Activated CD4-positive, alpha-beta T cell treated with anti-CD3 and anti-CD28 coated beads for 48 hours (primary cell): Measurements from ENCODE around the gene AKIRIN2.

Experiments used
- DNase-seq: peaks from one replicate; pipeline ENCODE4 v3.0.0-alpha.2; 2020

The AKIRIN2 gene

DNA sequence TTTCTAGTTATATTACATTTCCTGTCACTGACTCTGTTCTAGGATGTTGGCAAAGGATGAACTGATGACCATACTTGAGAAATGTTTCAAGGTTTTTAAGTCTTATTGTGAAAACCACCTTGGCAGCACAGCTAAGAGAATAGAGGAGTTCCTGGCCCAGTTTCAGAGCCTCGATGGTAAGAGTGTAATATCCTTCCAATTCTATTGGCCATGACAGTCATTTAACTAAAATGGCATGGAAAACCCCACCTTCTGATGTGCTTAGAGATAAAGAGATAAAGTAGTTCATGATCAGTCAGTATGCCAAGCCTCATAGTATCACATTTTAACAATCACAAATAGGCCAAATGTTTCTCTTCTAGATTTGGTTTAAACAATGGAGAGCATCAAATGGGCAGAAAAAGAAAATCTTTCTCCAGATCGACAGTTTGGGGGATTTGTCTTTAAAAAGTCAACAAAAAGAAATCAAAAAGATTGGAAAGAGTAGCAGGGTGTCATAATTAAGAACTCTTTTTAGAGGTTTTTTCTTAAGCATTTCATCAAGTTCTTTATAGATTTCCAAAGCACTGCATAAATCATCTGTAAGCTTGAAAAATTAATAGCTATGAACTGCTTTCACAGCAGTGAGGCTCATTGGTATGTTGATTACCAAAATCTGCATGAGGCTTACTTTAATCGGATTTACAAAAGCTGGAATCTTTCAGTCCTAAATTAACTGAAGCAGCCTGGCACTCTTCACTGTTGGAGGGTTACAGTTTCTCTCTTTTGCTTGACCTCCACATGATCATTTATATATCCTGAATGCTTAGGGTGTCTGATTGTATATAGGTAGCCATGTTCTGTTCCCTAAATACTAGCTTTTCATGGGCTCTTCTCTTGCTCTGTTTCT lies 48.7 kb downstream of the AKIRIN2 start:
- DNase-seq, result no peak

DNA sequence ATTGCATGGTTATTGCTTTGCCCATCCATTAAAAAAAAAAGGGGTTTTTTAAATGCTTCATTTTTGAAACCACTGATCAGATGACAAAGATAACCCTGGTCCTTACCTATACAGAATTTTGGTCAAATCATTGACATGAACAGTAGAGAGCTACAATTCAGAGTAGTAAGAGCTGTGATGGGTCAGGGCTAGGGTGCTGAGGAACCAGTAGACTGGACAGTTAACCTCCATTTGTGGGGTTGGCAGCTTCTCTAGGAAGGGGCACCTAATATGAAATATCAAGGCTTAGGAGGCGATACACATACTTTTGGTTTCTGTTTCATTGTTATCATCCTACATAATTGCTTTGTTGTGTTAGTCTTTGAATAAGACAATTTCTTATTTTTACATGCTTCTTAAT lies 57.0 kb downstream of the AKIRIN2 start:
- no peak for DNase-seq

- DNase-seq, result no peak
These were observed 60.9 kb downstream of the AKIRIN2 start for GRCh38 chr6:87641065-87641692.

GRCh38 chr6:87639373-87639772 lies 62.7 kb downstream of the AKIRIN2 start:
- no peak for DNase-seq

DNA sequence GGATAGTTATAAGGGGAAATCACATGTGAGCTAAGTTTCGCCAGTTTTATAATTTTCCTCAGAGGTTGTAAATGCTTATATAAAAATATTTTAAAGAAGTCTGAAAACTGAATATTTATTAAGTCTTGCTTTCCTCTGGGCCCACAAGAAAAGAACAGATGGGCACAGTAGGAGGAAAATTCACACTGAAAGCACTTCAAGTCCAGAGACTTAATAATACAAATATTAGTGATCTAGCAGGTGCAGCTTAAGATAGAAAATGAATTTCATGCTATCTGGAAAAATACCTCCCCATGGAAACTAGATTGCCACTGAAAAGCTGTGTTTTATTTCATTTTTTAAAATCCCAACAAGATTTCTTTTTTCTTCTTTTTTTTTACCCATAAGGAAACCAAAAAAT lies 64.9 kb downstream of the AKIRIN2 start:
- no peak for DNase-seq

- DNase-seq, result no peak
These were observed 65.7 kb downstream of the AKIRIN2 start for GRCh38 chr6:87636315-87636714.

DNA sequence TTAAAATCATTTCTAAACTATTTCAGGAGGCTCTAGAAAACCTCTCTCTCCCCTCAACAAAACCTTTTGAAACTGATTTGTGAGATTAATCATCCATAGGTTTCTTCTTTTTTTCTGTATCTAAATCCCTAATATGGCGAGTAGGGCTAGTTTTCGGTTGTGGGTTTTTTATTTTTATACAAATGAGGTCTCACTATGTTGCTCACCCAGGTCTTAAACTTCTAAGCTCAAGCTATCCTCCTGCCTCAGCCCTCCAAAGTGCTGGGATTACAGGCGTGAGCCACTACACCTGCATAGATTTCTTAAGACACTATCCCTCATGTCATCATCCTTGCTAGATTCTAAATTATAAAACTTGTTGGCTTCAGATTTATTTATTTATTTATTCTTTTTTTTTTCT lies 68.2 kb downstream of the AKIRIN2 start:
- no peak for DNase-seq

- no peak for DNase-seq
These were observed 71.3 kb downstream of the AKIRIN2 start for GRCh38 chr6:87630746-87631145.

DNA sequence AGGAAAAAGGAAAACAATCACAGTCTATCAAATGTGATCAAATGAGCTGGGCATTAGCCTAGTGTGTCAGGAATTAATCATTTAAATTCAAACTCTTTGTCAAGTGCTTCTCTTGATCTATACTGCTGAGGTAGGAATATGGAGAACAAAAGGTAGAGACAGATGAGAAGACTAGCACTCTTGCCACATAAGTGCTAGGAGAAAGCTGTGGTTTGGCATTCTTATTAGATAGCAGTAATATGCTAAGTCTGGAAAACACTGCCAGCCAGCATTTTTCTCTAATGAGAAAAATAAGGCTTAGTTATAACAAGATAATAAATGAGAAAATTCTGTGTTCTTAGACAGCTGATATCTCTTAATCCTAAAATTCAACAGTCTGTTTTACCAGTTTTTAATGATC lies 73.2 kb downstream of the AKIRIN2 start:
- no peak for DNase-seq

- no peak for DNase-seq
These were observed 73.6 kb downstream of the AKIRIN2 start for GRCh38 chr6:87628424-87628823.
